HCT116 (cell line): ENCODE data around the gene TAS1R1. TPM values are rescaled to one million over a fixed set of nuclear protein-coding genes. Genes with fewer than 3 reads are reported as not detected.

Experiments
- ATAC-seq: fragments of 200-7000 bp; cut with Tn5 transposase; 2 replicates; pipeline ENCODE4 v1.9.1; 2020; ENCODE audit warnings: mild to moderate bottlenecking, moderate library complexity
- BruUV-seq: library from RNA; stranded (reverse); fragments of 400-500 nt; replicated peaks from 2 replicates; lab custom pipeline; 2021; lab: Mats Ljungman, UMichigan
- CTCF ChIA-PET: fragments of 300-600 bp; sonication (Branson Sonifier 250); formaldehyde crosslinking; loops from one replicate; lab custom pipeline; 2021; ENCODE audit warnings: antibody characterized with exemption; lab: Charles Lee
- POLR2A ChIA-PET: fragments of 300-600, 350-600 bp; sonication (Branson Sonifier 250); formaldehyde crosslinking; loops from one replicate; lab custom pipeline; 2021; ENCODE audit warnings: antibody characterized with exemption; lab: Charles Lee
- RAD21 ChIA-PET, 2 experiments: fragments of 300-600 bp; sonication (Branson Sonifier 250); formaldehyde crosslinking; loops; one replicate each; lab custom pipeline; 2023; ENCODE audit warnings: low total read pairs in 2 of 2; ENCODE audit not compliant: uncharacterized antibody in 2 of 2, unreplicated experiment in 2 of 2, low non-redundant PET in 1 of 2; lab: Charles Lee
- DNase-seq: peaks from one replicate; pipeline ENCODE4 v3.0.0-alpha.2; 2010; ENCODE audit warnings: low read depth, low spot score
- H2AFZ ChIP-seq: fragments of 200-600 bp; shearing (Covaris generic), sonication (generic); 2 replicates; pipeline ENCODE4 v1.6.1; 2017; ENCODE audit warnings: low read depth, mixed run types, mixed read lengths, antibody characterized with exemption, low read length; ENCODE audit not compliant: poor library complexity, severe bottlenecking
- H3K27ac ChIP-seq: 2 replicates; pipeline ENCODE4 v1.5.1; 2012; ENCODE audit warnings: low read depth, low read length
- H3K27me3 ChIP-seq: fragments of 200-600 bp; sonication (generic); 2 replicates; pipeline ENCODE4 v1.6.1; 2016; ENCODE audit warnings: mixed run types, low read length, mixed read lengths; ENCODE audit not compliant: insufficient read depth
- H3K36me3 ChIP-seq, 2 experiments: fragments of 200-500 bp in 1 of 2; fragments of 200-600 bp in 1 of 2; sonication (Bioruptor generic) in 1 of 2; sonication (generic) in 1 of 2; 2 replicates each; pipeline versions ENCODE4 v1.5.1 to v1.6.1; 2014 to 2016; ENCODE audit warnings: low read length in 2 of 2, inconsistent platforms in 1 of 2, mixed read lengths in 1 of 2, mixed run types in 1 of 2; ENCODE audit not compliant: insufficient read depth in 2 of 2, control insufficient read depth in 1 of 2
- H3K4me1 ChIP-seq, 2 experiments: fragments of 200-600 bp in 1 of 2; sonication (generic) in 1 of 2; 2 replicates each; pipeline versions ENCODE4 v1.5.1 to v1.6.1; 2012 to 2017; ENCODE audit warnings: low read length in 2 of 2, inconsistent platforms in 1 of 2, mild to moderate bottlenecking in 1 of 2, mixed read lengths in 1 of 2, mixed run types in 1 of 2, moderate library complexity in 1 of 2; ENCODE audit not compliant: insufficient read depth in 2 of 2, control insufficient read depth in 1 of 2
- H3K4me2 ChIP-seq: fragments of 200-600 bp; sonication (generic); 2 replicates; pipeline ENCODE4 v1.6.1; 2017; ENCODE audit warnings: mixed run types, low read length, mixed read lengths
- H3K4me3 ChIP-seq, 2 experiments: fragments of 200-600 bp in 1 of 2; sonication (generic) in 1 of 2; replicated peaks in 1 of 2; 2 replicates each; pipeline ENCODE4 v1.5.1; 2011 to 2016; ENCODE audit warnings: low read length in 2 of 2, control low read depth in 1 of 2, low read depth in 1 of 2, mild to moderate bottlenecking in 1 of 2, mixed read lengths in 1 of 2, mixed run types in 1 of 2
- H3K79me2 ChIP-seq: fragments of 200-600 bp; sonication (generic); 2 replicates; pipeline ENCODE4 v1.6.1; 2017; ENCODE audit warnings: mild to moderate bottlenecking, mixed run types, low read length, moderate library complexity, mixed read lengths; ENCODE audit not compliant: insufficient read depth
- H3K9ac ChIP-seq: fragments of 200-600 bp; sonication (generic); 2 replicates; pipeline ENCODE4 v1.6.1; 2016; ENCODE audit warnings: low read length, mixed read lengths
- H3K9me2 ChIP-seq: fragments of 200-600 bp; sonication (generic), shearing (Covaris generic); 2 replicates; pipeline ENCODE4 v1.6.1; 2017; ENCODE audit warnings: mixed run types, mild to moderate bottlenecking, moderate library complexity; ENCODE audit not compliant: insufficient read depth
- H3K9me3 ChIP-seq, 2 experiments: fragments of 200-500 bp in 1 of 2; fragments of 200-600 bp in 1 of 2; sonication (Bioruptor generic) in 1 of 2; sonication (generic) in 1 of 2; 2 replicates each; pipeline ENCODE4 v1.6.1; 2014 to 2017; ENCODE audit warnings: low read length in 2 of 2, mixed read lengths in 2 of 2, inconsistent platforms in 1 of 2, low read depth in 1 of 2, mild to moderate bottlenecking in 1 of 2, mixed run types in 1 of 2, moderate library complexity in 1 of 2; ENCODE audit not compliant: control insufficient read depth in 1 of 2, insufficient read depth in 1 of 2
- H4K20me1 ChIP-seq: fragments of 200-600 bp; sonication (generic), shearing (Covaris generic); 2 replicates; pipeline ENCODE4 v1.6.1; 2017; ENCODE audit warnings: mixed run types, mild to moderate bottlenecking, moderate library complexity; ENCODE audit not compliant: insufficient read depth
- EGR1 ChIP-seq: IDR thresholded peaks from 2 replicates; pipeline ENCODE4 v1.6.1; 2012; ENCODE audit warnings: low read depth
- ELF1 ChIP-seq: IDR thresholded peaks from 2 replicates; pipeline ENCODE4 v1.6.1; 2012; ENCODE audit warnings: low read depth, borderline replicate concordance
- EZH2phosphoT487 ChIP-seq: fragments of 200-600 bp; IDR thresholded peaks from 2 replicates; pipeline ENCODE4 v1.6.1; 2018; ENCODE audit warnings: antibody characterized with exemption, borderline replicate concordance
- POLR2A ChIP-seq: IDR thresholded peaks from 2 replicates; pipeline ENCODE4 v1.7.0; 2011; ENCODE audit warnings: borderline replicate concordance; ENCODE audit not compliant: insufficient read depth, insufficient read length; ENCODE audit errors: extremely low read depth
- ZBTB33 ChIP-seq: IDR thresholded peaks from 2 replicates; pipeline ENCODE4 v1.6.1; 2011; ENCODE audit warnings: mild to moderate bottlenecking, low read length, moderate library complexity; ENCODE audit not compliant: insufficient replicate concordance; ENCODE audit errors: extremely low read depth
- ZNF274 ChIP-seq: fragments of 200-500 bp; sonication (Bioruptor generic); IDR thresholded peaks from 2 replicates; pipeline ENCODE4 v1.6.1; 2014; ENCODE audit warnings: mild to moderate bottlenecking, low read depth, low read length, inconsistent platforms
- intact Hi-C: fragments of 100-400 bp; cut with micrococcal nuclease; formaldehyde crosslinking; loops from 2 replicates; pipeline ENCODE4 v1.10.0; 2022
- total RNA-seq: library from RNA; stranded (reverse); gene quantifications from one replicate; pipeline ENCODE4 v1.2.1, GENCODE V29; 2021; ENCODE audit not compliant: unreplicated experiment

TAS1R1 gene
- total RNA-seq, 1 experiment from 2014 or later = not detected

DNA sequence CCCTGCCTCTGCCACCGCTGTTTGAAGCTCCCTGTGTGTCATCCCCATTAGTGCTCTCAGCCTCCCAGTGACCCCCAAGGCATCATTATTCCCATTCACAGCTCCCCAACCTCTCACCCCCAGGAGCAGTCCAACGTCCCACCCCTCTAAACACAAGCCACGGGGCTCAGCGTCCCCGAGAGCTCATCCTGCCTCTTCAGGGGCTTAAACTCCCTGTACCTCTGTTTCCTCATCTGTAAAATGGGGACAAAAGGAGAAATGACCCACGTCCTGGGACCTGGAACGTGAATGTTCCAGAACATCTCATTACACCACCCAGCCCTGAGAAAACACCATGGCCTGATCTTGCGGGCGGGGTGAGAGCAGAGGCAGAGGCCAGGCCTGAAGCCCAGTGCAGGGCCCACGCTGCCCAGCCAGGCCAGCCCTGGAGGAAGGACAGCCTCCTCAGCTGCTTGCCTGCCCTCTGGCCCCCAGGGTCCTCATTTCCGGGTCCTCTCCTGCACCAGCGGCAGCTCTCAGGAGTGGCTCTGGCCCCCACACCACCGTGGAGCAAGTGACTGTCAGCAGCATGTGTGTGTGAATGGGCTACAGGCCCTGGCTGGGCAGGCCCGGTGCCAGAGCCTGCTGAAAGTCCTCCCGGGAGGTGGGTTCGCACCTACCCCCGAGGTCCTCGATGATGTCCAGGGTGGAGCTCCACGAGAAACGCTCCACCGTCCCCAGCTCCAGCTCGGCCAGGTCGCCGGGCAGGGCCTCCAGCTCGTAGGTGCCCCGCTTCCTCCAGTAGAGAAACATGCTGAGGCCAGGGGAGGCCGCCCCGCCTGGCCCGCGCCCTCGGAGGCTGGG lies 49.5 kb upstream of the TAS1R1 start (continued):
- TF ChIP-seq ZBTB33 (no peak), ZNF274 (no peak)

DNA sequence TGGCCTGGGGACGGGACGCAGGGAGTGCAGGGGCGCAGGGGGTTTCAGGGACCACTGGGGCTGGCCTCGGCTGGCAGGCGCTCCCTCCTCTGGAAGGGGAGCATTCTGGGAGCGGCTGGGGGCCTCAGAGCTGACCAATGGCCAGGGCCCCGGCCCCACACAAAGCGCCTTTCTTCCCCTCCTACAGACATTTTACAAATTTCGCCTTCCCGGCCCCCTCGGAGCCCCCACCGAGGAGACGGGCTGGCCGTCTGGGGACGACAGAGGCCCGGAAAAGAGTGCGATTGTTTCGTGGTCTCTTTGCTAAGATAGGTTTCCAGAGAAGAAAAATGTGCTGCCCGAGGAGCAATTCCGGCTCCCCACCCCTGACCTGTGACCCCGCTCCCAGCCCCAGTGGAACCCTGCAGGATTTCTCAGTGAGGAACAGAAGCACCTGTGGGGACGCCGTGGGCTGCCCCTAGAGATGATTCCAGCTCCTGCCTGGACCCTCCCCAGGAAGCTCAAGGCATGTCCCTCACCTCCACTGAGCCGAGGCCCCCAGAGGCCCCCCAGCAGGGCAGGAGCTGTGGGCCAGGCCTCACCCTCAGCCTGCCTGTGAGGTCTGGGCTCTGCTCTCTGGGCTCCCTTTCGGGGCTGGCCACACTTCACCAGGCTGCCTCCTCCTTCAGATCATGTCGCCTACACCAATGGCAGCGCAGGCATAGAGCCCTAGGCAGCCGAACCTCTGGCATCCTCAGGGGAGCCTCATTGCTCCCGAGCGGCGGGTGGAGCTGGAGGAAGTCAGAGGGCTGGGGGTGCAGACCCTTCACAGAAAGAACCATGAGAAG lies 48.7 kb upstream of the TAS1R1 start:
- Histone ChIP-seq H3K9me2 (no peaks in the 10 kb centered on the region), H3K27ac (no peak overlapping the region), H4K20me1 (no peaks in the 10 kb centered on the region), H3K4me1 (no peaks in the 10 kb centered on the region; a peak in 1 of 4 replicates), H3K9ac (no peak overlapping the region), H2AFZ (no peak overlapping the region), H3K4me2 (no peak overlapping the region), H3K9me3 (no peaks in the 10 kb centered on the region), H3K27me3 (no peaks in the 10 kb centered on the region), H3K4me3 (no peak overlapping the region), H3K36me3 (no peaks in the 10 kb centered on the region), H3K79me2 (no peaks in the 10 kb centered on the region)
- ATAC-seq (no peak), DNase-seq (no peak)
- ChIA-PET POLR2A (no interaction called here), RAD21 (no interaction called here), CTCF (interaction anchor here (0.8 kb wide), 1 partner anchor 17 kb away, joined by 3 read pairs; no protein-coding TSS in a partner anchor)
- intact Hi-C loops = no loop called here
- TF ChIP-seq ELF1 = no peak
- TF ChIP-seq EGR1 = no peak
- no peak for TF ChIP-seq POLR2A
- TF ChIP-seq EZH2phosphoT487 = no peak
- no TSS peak for BruUV-seq
